Mesendoderm (in vitro differentiated cells): ENCODE results near the gene CA11.

Experiments
- DNase-seq: peaks from one replicate; pipeline ENCODE4 v3.0.0; 2013
- H2AK5ac ChIP-seq: 2 replicates; pipeline ENCODE4 v1.6.1; 2013; ENCODE audit warnings: low read length, inconsistent platforms
- H2BK120ac ChIP-seq: 2 replicates; pipeline ENCODE4 v1.6.1; 2013; ENCODE audit warnings: low read depth, mild to moderate bottlenecking, low read length, moderate library complexity, mixed read lengths
- H2BK15ac ChIP-seq: replicated peaks from 2 replicates; pipeline ENCODE4 v1.6.1; 2013; ENCODE audit warnings: low read depth, mild to moderate bottlenecking, moderate library complexity
- H2BK5ac ChIP-seq: 2 replicates; pipeline ENCODE4 v1.6.1; 2013; ENCODE audit warnings: low read length, inconsistent platforms
- H3K18ac ChIP-seq: 2 replicates; pipeline ENCODE4 v1.6.1; 2013; ENCODE audit warnings: mild to moderate bottlenecking, low read length, mixed read lengths
- H3K23ac ChIP-seq: one replicate; pipeline ENCODE4 v1.6.1; 2013; ENCODE audit warnings: low read length
- H3K27ac ChIP-seq: 2 replicates; pipeline ENCODE4 v1.5.1; 2013; ENCODE audit warnings: low read depth, mild to moderate bottlenecking, inconsistent platforms, low read length, moderate library complexity
- H3K27me3 ChIP-seq: 2 replicates; pipeline ENCODE4 v1.6.1; 2013; ENCODE audit warnings: low read length, control low read depth, mild to moderate bottlenecking, inconsistent platforms; ENCODE audit not compliant: insufficient read depth, poor library complexity
- H3K36me3 ChIP-seq: 2 replicates; pipeline ENCODE4 v1.6.1; 2013; ENCODE audit warnings: low read length, inconsistent platforms; ENCODE audit not compliant: control insufficient read depth, insufficient read depth
- H3K4ac ChIP-seq: one replicate; pipeline ENCODE4 v1.6.1; 2013; ENCODE audit warnings: low read depth, mild to moderate bottlenecking, low read length, moderate library complexity
- H3K4me1 ChIP-seq: 2 replicates; pipeline ENCODE4 v1.6.1; 2013; ENCODE audit warnings: low read depth, low read length, inconsistent platforms; ENCODE audit not compliant: control insufficient read depth
- H3K4me2 ChIP-seq: 2 replicates; pipeline ENCODE4 v1.6.1; 2013; ENCODE audit warnings: low read length
- H3K4me3 ChIP-seq: 2 replicates; pipeline ENCODE4 v1.5.1; 2013; ENCODE audit warnings: mild to moderate bottlenecking, low read length
- H3K56ac ChIP-seq: one replicate; pipeline ENCODE4 v1.6.1; 2013; ENCODE audit warnings: low read length
- H3K79me1 ChIP-seq: 2 replicates; pipeline ENCODE4 v1.6.1; 2013; ENCODE audit warnings: low read length, inconsistent platforms
- H3K79me2 ChIP-seq: 2 replicates; pipeline ENCODE4 v1.6.1; 2013; ENCODE audit warnings: mild to moderate bottlenecking, low read length; ENCODE audit not compliant: control insufficient read depth, insufficient read depth
- H3K9ac ChIP-seq: 2 replicates; pipeline ENCODE4 v1.6.1; 2013; ENCODE audit warnings: low read length, inconsistent platforms
- H4K5ac ChIP-seq: one replicate; pipeline ENCODE4 v1.6.1; 2013; ENCODE audit warnings: low read length
- H4K8ac ChIP-seq: one replicate; pipeline ENCODE4 v1.6.1; 2013; ENCODE audit warnings: low read depth, mild to moderate bottlenecking, control low read depth, low read length, moderate library complexity
- WGBS: extraction: QIAGEN DNeasy Blood & Tissue Kit; methylation state at CpG from one replicate; pipeline ENCODE4 v1.1.7; 2013; ENCODE audit warnings: low lambda C conversion rate, missing lambda C conversion rate; ENCODE audit not compliant: insufficient coverage; ENCODE audit errors: extremely low coverage; 5-methylcytosine and 5-hydroxymethylcytosine counted together

CA11 gene

DNA sequence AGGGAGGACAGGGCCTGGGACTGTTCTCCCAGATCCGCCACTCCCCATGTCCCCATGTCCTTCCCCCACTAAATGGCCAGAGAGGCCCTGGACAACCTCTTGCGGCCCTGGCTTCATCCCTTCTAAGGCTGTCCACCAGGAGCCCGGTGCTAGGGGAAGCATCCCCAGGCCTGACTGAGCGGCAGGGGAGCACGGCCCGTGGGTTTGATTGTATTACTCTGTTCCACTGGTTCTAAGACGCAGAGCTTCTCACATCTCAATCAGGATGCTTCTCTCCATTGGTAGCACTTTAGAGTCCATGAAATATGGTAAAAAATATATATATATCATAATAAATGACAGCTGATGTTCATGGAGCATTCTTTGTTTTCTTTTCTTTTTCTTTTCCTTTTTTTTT is 38.6 kb downstream of the CA11 start:
- Histone ChIP-seq H3K4me1 (no peaks in the 10 kb centered on the region), H3K4me3 (no peak overlapping the region), H3K79me2 (no peaks in the 10 kb centered on the region), H3K4ac (no peak overlapping the region), H4K8ac (no peak overlapping the region), H3K56ac (no peak overlapping the region), H3K4me2 (no peak overlapping the region), H3K9ac (no peak overlapping the region), H4K5ac (no peak overlapping the region), H3K27me3 (no peaks in the 10 kb centered on the region), H2BK5ac (no peak overlapping the region), H2BK120ac (no peak overlapping the region), H2AK5ac (no peak overlapping the region), H3K27ac (no peak overlapping the region), H3K79me1 (no peaks in the 10 kb centered on the region), H3K18ac (no peak overlapping the region), H3K23ac (no peak overlapping the region), H3K36me3 (no peaks in the 10 kb centered on the region), H2BK15ac (no peak overlapping the region)
- WGBS: no CpG with 5 or more reads among the region's 7 CpGs
- DNase-seq: no peak

- H2AK5ac ChIP-seq: no peak within 1 kb of the TSS
- no peaks in the 10 kb centered on the region for H3K79me1 ChIP-seq
- DNase-seq: no peak
- H4K5ac ChIP-seq: no peak within 1 kb of the TSS
- WGBS: no CpG with 5 or more reads among the region's 39 CpGs
- H2BK5ac ChIP-seq: no peak within 1 kb of the TSS
- no peak within 1 kb of the TSS for H3K4me2 ChIP-seq
- H2BK120ac ChIP-seq: no peak within 1 kb of the TSS
- H3K23ac ChIP-seq: no peak within 1 kb of the TSS
- no peaks in the 10 kb centered on the region for H3K79me2 ChIP-seq
- H3K18ac ChIP-seq: no peak within 1 kb of the TSS
- H3K9ac ChIP-seq: no peak within 1 kb of the TSS
- H2BK15ac ChIP-seq: no peak within 1 kb of the TSS
- H3K36me3 ChIP-seq: no peaks in the 10 kb centered on the region
- H3K4ac ChIP-seq: no peak within 1 kb of the TSS
- no peak within 1 kb of the TSS for H4K8ac ChIP-seq
- no peaks in the 10 kb centered on the region for H3K27me3 ChIP-seq
- no peaks in the 10 kb centered on the region for H3K4me1 ChIP-seq
- H3K56ac ChIP-seq: no peak within 1 kb of the TSS
- no peak within 1 kb of the TSS for H3K27ac ChIP-seq
- H3K4me3 ChIP-seq: no peak within 1 kb of the TSS
These were observed 39.3 kb downstream of the CA11 start, which contains the start of gene SPACA4 for GRCh38 chr19:48606463-48607358. Gene SPACA4, plus strand, starts transcription at chr19:48606742. Its CDS starts 237 bp downstream, at chr19:48606979.

- H3K4me3 ChIP-seq: no peak overlapping the region
- no peaks in the 10 kb centered on the region for H3K79me1 ChIP-seq
- H3K4ac ChIP-seq: no peak overlapping the region
- no peak overlapping the region for H3K27ac ChIP-seq
- H2BK5ac ChIP-seq: no peak overlapping the region
- H2BK120ac ChIP-seq: no peak overlapping the region
- H3K36me3 ChIP-seq: no peaks in the 10 kb centered on the region
- H3K4me2 ChIP-seq: no peak overlapping the region
- H3K56ac ChIP-seq: no peak overlapping the region
- no peak overlapping the region for H4K8ac ChIP-seq
- H3K9ac ChIP-seq: no peak overlapping the region
- no peak overlapping the region for H2AK5ac ChIP-seq
- no peaks in the 10 kb centered on the region for H3K79me2 ChIP-seq
- no peaks in the 10 kb centered on the region for H3K27me3 ChIP-seq
- WGBS: no CpG with 5 or more reads among the region's 9 CpGs
- no peaks in the 10 kb centered on the region for H3K4me1 ChIP-seq
- H4K5ac ChIP-seq: no peak overlapping the region
- H3K23ac ChIP-seq: no peak overlapping the region
- no peak overlapping the region for H3K18ac ChIP-seq
- DNase-seq: no peak
- H2BK15ac ChIP-seq: no peak overlapping the region
These were observed 42.1 kb downstream of the CA11 start for GRCh38 chr19:48603850-48604249.

DNA sequence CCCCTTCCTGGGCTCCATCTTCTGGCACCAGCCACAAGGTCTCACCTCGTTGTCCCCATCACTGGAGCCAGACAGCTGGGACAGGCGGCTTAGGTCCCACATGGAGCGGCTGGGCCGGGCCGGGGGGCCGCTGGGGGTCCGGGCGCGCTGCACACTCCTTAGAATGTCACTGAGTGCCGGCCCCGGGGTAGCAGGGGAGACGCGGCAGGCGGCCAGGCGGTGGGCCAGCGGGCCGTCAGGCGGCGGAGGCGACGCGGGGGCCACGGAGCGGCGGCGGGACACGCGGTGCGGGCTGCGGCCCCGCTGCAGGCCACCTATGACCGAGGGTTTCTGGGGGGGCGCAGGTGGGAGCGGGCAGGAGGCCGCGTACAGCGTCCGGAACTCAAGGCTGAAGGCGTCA is 42.5 kb downstream of the CA11 start:
- H3K9ac ChIP-seq: no peak overlapping the region
- no peak overlapping the region for H3K27ac ChIP-seq
- H4K5ac ChIP-seq: no peak overlapping the region
- no peaks in the 10 kb centered on the region for H3K27me3 ChIP-seq
- H2BK15ac ChIP-seq: no peak overlapping the region
- H3K23ac ChIP-seq: no peak overlapping the region
- no peak overlapping the region for H2AK5ac ChIP-seq
- H3K79me2 ChIP-seq: no peaks in the 10 kb centered on the region
- H3K56ac ChIP-seq: no peak overlapping the region
- H3K79me1 ChIP-seq: no peaks in the 10 kb centered on the region
- no CpG with 5 or more reads among the region's 39 CpGs for WGBS
- no peak for DNase-seq
- H2BK120ac ChIP-seq: no peak overlapping the region
- no peak overlapping the region for H2BK5ac ChIP-seq
- H4K8ac ChIP-seq: no peak overlapping the region
- no peak overlapping the region for H3K18ac ChIP-seq
- no peak overlapping the region for H3K4me3 ChIP-seq
- H3K4ac ChIP-seq: no peak overlapping the region
- H3K4me2 ChIP-seq: no peak overlapping the region
- no peaks in the 10 kb centered on the region for H3K4me1 ChIP-seq
- no peaks in the 10 kb centered on the region for H3K36me3 ChIP-seq

- no peaks in the 10 kb centered on the region for H3K79me1 ChIP-seq
- H3K4ac ChIP-seq: no peak overlapping the region
- H3K23ac ChIP-seq: no peak overlapping the region
- no peak overlapping the region for H2BK5ac ChIP-seq
- H4K5ac ChIP-seq: no peak overlapping the region
- no peak overlapping the region for H2BK120ac ChIP-seq
- H3K9ac ChIP-seq: no peak overlapping the region
- no peak overlapping the region for H3K27ac ChIP-seq
- H3K27me3 ChIP-seq: no peaks in the 10 kb centered on the region
- H3K4me3 ChIP-seq: no peak overlapping the region
- no peak overlapping the region for H3K4me2 ChIP-seq
- no peak for DNase-seq
- no peak overlapping the region for H4K8ac ChIP-seq
- H3K18ac ChIP-seq: no peak overlapping the region
- no CpG with 5 or more reads among the region's 9 CpGs for WGBS
- H2AK5ac ChIP-seq: no peak overlapping the region
- H3K56ac ChIP-seq: no peak overlapping the region
- no peaks in the 10 kb centered on the region for H3K4me1 ChIP-seq
- H3K79me2 ChIP-seq: no peaks in the 10 kb centered on the region
- H2BK15ac ChIP-seq: no peak overlapping the region
- H3K36me3 ChIP-seq: no peaks in the 10 kb centered on the region
These were observed 43.0 kb downstream of the CA11 start for GRCh38 chr19:48603001-48603400.
